MCF 10A (cell line): ENCODE results near the gene STK24. TPM values are rescaled to one million over a fixed set of nuclear protein-coding genes. Genes with fewer than 3 reads are reported as not detected.

Source experiments
- BruUV-seq: library from RNA; stranded (reverse); fragments of 400-500 nt; replicated peaks from 2 replicates; lab custom pipeline; 2021; lab: Mats Ljungman, UMichigan
- CTCF ChIA-PET: fragments of 300-600 bp; sonication (Branson Sonifier 250); formaldehyde crosslinking; extraction: SDS; loops from one replicate; lab custom pipeline; 2021; ENCODE audit warnings: antibody characterized with exemption, inconsistent platforms; lab: Yijun Ruan, JAX
- POLR2A ChIA-PET: fragments of 300-600, 350-650 bp; sonication (Branson Sonifier 250); formaldehyde crosslinking; extraction: SDS; loops from one replicate; lab custom pipeline; 2020; ENCODE audit warnings: antibody characterized with exemption, inconsistent platforms; lab: Yijun Ruan, JAX
- DNase-seq: peaks from one replicate; pipeline ENCODE4 v3.0.0-alpha.2; 2018; ENCODE audit not compliant: unreplicated experiment
- H3K27ac Mint-ChIP-seq: one replicate; pipeline ENCODE4 v1.8.0; 2022; ENCODE audit warnings: mild to moderate bottlenecking, low read depth, mixed read lengths; ENCODE audit not compliant: unreplicated experiment
- H3K27me3 Mint-ChIP-seq: one replicate; pipeline ENCODE4 v1.8.0; 2022; ENCODE audit warnings: mixed read lengths; ENCODE audit not compliant: insufficient read depth, unreplicated experiment
- H3K36me3 Mint-ChIP-seq: one replicate; pipeline ENCODE4 v1.8.0; 2022; ENCODE audit warnings: mild to moderate bottlenecking, moderate library complexity, mixed read lengths; ENCODE audit not compliant: insufficient read depth, unreplicated experiment
- H3K4me1 Mint-ChIP-seq: one replicate; pipeline ENCODE4 v1.8.0; 2022; ENCODE audit warnings: mixed read lengths; ENCODE audit not compliant: insufficient read depth, unreplicated experiment
- H3K4me3 Mint-ChIP-seq: one replicate; pipeline ENCODE4 v1.8.0; 2022; ENCODE audit warnings: mild to moderate bottlenecking, moderate library complexity, mixed read lengths; ENCODE audit not compliant: unreplicated experiment
- H3K9me3 Mint-ChIP-seq: one replicate; pipeline ENCODE4 v1.8.0; 2022; ENCODE audit warnings: mixed read lengths; ENCODE audit not compliant: unreplicated experiment
- CTCF ChIP-seq: fragments of 200-600 bp; IDR thresholded peaks from one replicate; pipeline ENCODE4 v1.8.0; 2022; ENCODE audit warnings: antibody characterized with exemption, mild to moderate bottlenecking; ENCODE audit not compliant: unreplicated experiment
- intact Hi-C: fragments of 100-400 bp; cut with micrococcal nuclease; formaldehyde crosslinking; loops from 2 replicates; pipeline ENCODE4 v1.14.1; 2022
- total RNA-seq: library from RNA; stranded (reverse); gene quantifications from 2 replicates; pipeline ENCODE4 v1.2.3, GENCODE V29; 2022

STK24 gene
- total RNA-seq, 1 experiment from 2014 or later: 200 TPM

DNA sequence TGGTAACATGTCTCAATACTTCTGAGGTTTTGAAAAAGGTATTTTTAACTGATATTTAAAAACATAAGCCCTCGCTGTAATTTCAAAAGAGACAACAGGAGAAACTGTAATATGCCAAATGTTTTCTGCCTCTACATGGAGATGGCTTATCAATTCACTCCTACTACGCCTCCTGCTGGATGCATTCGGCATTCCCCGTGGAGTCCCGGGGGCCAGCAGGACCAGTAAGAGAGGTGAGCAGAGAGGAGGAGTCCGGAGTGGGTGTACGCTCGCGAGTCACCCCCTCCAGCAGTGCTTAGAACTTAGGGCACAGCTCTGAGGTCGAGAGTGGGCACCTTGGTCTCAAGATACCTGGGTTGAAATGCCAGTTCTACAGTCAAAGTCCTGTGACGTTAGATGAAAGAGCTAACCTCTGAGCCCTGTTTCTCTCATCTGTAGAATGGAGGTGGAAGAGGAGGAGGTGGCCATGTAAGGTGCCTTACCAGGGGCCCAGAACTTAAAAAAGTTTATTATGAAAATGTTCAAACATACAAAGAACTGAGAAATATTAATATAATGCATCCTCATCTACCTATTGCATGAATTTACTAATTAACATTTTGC is 110.2 kb downstream of the STK24 start:
- CTCF ChIA-PET: interaction anchor here (0.5 to 2.3 kb wide), 12 partner anchors 17 to 443 kb away, joined by 3 to 9 read pairs (median 3); no protein-coding TSS in a partner anchor

DNA sequence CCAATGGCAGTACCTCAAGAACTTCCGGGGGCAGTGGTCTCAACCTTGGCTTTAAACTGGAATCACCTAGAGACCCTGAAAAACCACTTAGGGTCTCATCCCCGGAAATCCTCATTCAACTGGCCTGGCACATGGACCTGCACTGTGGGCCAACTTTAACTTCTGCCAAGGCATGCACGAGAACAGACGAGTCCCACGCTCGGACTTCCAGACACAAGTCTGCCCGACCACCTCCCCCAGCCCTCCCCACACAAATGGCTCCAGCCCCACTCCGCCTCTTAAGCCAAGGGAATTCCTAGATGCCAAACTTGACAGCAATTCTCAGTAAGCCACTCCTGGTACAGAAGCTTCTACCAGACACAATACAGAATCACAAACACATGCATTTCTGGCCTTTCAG is 114.0 kb downstream of the STK24 start:
- no peak for DNase-seq
- Mint-ChIP-seq H3K27ac (peak overlapping the region; percentile 75), H3K27me3 (no peaks in the 10 kb centered on the region), H3K9me3 (no peaks in the 10 kb centered on the region), H3K4me1 (peaks cover 10% of the 10 kb centered on the region), H3K36me3 (peaks cover 74% of the 10 kb centered on the region), H3K4me3 (no peak overlapping the region)
- intact Hi-C loops: no loop called here
- no TSS peak for BruUV-seq
- ChIA-PET CTCF (interaction anchor here (0.7 to 0.9 kb wide), 2 partner anchors 45 to 190 kb away, joined by 3 to 4 read pairs; no protein-coding TSS in a partner anchor), POLR2A (no interaction called here)
- TF ChIP-seq CTCF: no peak

More for the DNA sequence above, 110.2 kb downstream of the STK24 start:
- H3K27ac Mint-ChIP-seq: no peak overlapping the region
- peak; percentile 50 for DNase-seq
- H3K27me3 Mint-ChIP-seq: no peaks in the 10 kb centered on the region
- BruUV-seq: no TSS peak
- TF ChIP-seq CTCF: peak; percentile 49
- no peak overlapping the region for H3K4me3 Mint-ChIP-seq
- H3K9me3 Mint-ChIP-seq: no peaks in the 10 kb centered on the region
- peaks cover 10% of the 10 kb centered on the region for H3K4me1 Mint-ChIP-seq
- POLR2A ChIA-PET: no interaction called here
- peaks cover 67% of the 10 kb centered on the region for H3K36me3 Mint-ChIP-seq
- intact Hi-C loops: loop anchor here (5.0 kb wide), 1 partner anchor 206 kb away; no protein-coding TSS in a partner anchor

GRCh38 chr13:98462241-98462882 is 114.5 kb downstream of the STK24 start:
- no peak for TF ChIP-seq CTCF
- ChIA-PET CTCF (interaction anchor here (0.7 kb wide), 1 partner anchor 45 kb away, joined by 3 read pairs; no protein-coding TSS in a partner anchor), POLR2A (no interaction called here)
- no peaks in the 10 kb centered on the region for H3K27me3 Mint-ChIP-seq
- DNase-seq: no peak
- H3K9me3 Mint-ChIP-seq: no peaks in the 10 kb centered on the region
- no TSS peak for BruUV-seq
- peaks cover 10% of the 10 kb centered on the region for H3K4me1 Mint-ChIP-seq
- peak overlapping the region; percentile 75 for H3K27ac Mint-ChIP-seq
- H3K36me3 Mint-ChIP-seq: peaks cover 74% of the 10 kb centered on the region
- H3K4me3 Mint-ChIP-seq: no peak overlapping the region
- intact Hi-C loops: no loop called here

DNA sequence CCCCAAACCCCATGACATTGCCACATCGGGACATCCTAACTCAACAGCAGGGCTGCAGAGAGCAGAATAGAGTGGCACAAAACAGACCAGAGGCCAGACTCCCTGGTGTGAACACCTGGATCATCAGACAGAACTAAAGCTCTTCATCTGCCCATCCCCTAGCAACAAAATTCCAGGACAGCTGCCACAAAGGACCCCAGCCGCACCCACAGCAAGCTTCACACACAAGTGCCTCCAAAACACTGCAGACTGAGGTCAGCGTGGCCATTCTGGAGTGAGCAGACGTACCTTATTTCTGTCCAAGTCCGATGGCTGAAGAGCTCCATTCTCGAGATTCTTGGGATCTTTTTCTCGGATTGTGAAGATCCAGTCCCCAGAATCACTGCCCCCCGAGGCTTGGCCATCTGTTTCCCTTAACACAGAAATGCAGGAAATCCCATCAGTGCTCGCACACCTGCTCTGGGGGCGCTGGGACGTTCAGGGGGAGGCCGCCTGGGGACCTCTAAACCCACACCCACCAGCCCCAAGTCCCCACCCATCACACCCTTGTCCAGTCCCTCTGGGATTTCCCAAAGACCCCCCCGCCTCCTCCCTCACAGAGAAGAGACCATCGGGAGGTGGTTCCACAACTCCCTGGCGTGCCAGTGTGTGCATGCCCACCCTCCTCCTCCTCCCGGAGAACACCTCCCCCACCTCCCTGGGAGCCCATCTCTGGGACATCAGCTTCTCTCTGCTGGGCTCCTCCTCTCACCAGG is 115.2 kb downstream of the STK24 start:
- TF ChIP-seq CTCF: no peak
- Mint-ChIP-seq H3K9me3 (no peaks in the 10 kb centered on the region), H3K27ac (no peak overlapping the region), H3K36me3 (peaks cover 73% of the 10 kb centered on the region), H3K4me1 (peaks cover 10% of the 10 kb centered on the region), H3K27me3 (no peaks in the 10 kb centered on the region), H3K4me3 (no peak overlapping the region)
- ChIA-PET CTCF (interaction anchor here (0.5 to 0.8 kb wide), 4 partner anchors 29 to 848 kb away, joined by 3 to 5 read pairs (median 4); no protein-coding TSS in a partner anchor), POLR2A (no interaction called here)
- intact Hi-C loops: no loop called here
- no TSS peak for BruUV-seq
- DNase-seq: no peak
